Activated T-cell treated with anti-CD3 and anti-CD28 coated beads for 1 hour (primary cell): ENCODE measurements around the gene KRABD2.
"Not testable (repeated sequence)": the region's sequence is repeated elsewhere in the genome, so short reads cannot be mapped to it uniquely, and the experiment has no call there.

Source experiments
- DNase-seq: peaks from one replicate; pipeline ENCODE4 v3.0.0-alpha.2; 2020; ENCODE audit warnings: low read depth

Gene KRABD2

DNA sequence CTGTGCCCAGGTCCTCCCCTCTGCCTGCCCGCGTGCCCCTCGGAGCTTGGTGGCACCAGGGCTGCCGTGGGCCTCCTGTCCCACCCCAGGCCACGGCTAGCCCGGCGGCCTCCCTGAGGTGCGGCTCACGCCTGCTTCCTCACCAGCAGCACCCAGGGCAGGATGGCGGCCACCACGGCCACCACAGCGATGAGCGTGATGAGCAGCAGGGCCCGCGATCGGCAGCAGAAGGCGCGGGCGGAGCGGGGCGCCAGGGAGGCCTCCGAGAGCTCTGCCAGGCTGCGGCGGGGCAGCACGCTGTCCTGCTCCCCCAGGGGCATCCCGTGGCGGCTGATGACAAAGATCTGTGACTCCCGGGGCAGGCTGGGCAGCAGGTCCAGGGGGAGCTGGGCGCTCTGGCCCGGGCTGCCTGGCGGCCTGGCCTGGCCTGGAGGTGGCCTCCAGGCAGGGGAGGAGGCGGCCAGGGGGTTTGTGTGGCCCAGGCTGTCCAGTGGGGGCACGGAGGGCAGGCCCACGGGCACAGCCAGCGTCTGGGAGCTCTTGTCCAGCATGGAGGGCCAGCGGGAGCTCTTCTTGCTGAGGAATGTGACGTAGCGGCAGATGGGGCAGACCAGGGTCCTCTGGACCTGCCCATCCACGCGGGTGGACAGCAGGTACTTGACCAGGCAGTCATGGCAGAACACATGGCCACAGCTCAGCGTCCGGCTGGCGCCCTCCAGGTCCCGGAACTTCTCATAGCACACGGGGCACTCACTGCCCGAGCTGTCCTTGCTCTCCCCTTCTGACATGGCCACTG, 16.4 kb upstream of the KRABD2 start:
- DNase-seq, result no peak

DNA sequence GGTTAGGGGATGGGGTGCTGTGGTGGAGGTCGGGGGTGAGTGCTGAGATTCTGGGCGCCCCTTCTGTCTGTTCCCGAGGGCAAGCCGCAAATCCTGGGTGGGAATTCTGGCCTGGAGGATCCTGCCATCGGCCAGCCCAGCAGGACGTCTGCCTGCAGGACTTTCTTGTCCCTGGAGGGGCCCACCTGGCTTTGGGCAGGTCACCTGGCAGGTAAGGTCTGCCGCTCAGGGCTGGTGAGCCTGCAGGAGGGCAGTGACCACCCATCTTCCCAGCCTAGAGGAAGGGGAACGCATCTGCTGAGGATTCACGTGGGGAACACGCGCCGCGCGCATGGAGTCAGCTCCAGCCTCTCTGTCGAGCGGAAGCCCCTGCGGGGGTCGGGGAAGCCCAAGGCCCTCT, 15.8 kb upstream of the KRABD2 start:
- no peak for DNase-seq

DNA sequence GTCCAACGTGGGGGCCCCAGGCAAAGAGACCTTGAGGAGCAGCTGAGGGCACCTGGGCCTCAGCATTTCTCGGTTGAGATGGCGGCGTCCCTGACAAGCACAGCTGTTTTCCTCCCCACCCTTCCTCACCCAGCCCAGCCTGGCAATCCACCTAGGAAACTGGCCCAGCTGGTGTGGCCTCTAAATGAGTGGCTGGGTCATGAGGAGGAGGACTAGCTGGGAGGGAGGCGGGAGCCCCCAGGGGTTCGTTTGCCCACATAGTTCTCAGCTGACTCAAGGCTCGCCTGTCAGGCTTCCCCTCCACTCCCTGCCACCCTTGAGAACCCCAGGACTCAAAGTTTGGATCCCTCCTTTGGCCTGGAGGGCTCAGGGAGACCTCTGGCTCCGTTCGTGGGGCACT, 15.2 kb upstream of the KRABD2 start:
- DNase-seq, result no peak

DNA sequence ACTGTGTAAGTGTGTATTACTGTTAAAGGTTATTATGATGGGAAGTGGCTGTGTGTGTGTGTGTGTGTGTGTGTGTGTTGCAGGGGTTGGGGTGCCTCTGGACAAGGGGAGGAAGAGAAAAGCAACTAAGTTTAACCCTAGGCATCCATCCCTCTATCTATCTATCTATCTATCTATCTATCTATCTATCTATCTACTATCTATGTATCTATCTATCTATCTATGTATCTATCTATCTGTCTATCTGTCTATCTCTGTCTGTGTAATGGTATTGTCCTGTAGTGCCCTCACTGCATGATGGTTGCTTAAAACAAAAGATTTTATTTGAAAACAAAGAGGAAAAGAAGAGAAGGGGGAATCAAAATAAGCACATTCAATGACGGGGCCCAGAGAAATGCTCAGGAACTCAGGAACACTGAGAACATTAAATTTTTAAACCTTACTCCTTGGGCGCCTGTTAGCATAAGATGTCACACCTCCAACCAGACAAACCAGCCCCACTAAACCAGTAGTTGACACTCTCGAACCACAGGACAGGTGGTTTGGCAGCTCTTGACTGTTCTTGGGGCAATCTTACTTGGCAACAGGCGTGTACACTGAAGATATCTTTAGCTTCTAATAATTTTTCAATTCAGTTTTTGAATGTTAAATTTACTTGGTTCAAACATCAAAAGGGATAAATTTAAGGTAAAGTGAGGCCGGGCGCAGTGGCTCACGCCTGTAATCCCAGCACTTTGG, 11.6 kb upstream of the KRABD2 start:
- DNase-seq, result no peak

DNA sequence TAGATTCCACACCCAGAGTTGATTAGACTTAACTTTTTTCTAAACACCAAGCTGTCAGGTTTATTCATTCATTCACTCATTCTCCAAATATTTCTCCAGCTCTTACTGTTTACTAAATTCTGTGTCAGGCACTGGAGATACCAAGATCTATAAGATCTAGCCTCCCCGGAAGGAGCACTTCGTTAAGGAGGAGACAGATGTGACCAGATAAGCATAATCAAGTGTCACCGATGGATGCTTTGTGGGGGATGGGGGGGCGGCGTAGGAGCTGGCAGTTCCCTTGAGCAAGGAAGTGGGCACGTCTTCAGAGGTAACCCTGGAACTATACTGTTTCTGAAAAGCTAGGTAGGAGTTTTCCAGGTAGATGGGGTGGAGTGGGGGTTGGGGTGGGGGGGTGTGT, 10.3 kb upstream of the KRABD2 start:
- no peak for DNase-seq

DNA sequence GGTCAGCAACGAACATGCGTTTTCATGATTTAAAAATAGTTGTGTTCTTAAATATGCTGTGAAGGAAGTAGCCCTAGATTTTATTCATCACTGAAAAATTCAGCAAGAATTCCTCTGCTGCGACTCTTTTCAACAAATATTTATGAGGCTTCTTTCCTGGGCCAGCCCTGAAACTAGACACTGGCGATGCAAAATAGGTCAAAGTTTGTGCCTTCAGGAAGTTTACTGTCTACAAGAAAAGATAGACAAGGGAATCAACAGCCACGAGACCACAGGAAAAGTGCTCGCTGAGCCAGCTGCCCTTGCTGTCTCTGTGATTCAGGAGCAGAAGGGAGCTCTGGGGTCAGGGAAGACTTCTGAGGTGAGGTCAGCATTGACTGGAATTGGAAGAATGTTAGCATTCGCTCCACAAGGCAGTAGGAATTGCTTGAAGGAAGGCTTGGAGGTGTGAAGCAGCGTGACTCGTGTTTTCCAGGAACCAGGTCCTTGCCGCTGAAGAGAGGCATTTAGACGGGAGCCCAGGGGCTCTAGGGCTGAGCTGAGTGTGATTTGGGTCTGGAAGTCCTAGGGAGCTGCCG, 8.4 kb upstream of the KRABD2 start:
- no peak for DNase-seq

DNA sequence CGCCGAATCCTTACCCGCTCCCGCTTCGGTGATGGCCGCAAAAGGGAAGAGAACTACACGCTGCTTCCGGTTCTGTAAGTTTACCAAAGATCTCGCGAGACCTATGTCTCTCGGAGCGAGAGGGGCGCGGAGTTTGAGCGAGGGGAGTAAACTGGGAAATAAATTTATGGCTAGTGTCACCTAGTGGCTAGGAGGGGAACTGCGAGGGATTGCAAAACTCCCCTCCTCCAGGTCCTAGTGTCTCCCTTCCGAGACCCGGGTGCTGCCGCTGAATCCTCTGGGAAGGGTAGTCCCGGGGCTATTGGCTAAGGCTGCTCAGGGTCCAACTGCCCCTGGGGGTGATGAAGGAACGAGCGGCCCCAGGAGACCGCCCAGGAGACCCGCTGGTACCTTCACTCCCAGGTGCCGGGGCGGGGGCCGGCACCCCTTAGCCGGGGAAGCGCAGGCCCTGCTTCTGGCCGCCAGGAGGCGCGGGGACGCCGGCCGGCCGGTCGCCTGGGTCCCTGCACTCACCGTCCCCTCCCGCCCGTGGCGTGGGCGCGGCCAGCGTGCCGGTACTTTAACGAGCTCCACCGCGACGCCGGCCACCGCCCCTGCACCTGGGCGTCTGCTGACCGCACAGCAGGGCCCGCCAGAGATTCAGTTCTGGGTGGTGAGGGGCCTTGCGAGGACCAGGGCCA, 6.8 kb upstream of the KRABD2 start, which contains the start of gene RPL26:
Gene RPL26 (minus strand): TSS at position 51 of the 680 bp plus-strand sequence. CDS start 883 bp downstream, outside the sequence.
- DNase-seq, result peak; percentile 89

DNA sequence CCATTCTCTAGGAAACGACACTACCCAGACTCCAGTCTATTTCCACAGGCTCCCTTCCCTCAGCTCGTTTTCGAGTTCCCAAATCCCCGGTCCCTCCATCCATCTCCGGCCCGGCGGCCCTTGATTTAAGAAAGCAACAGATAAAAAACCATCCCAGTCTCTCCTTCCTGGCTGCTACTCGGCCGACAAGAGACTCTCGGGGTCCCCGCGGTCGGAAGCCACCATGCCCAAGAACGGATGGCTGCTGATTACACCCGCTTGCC, 6.3 kb upstream of the KRABD2 start:
- no peak for DNase-seq

DNA sequence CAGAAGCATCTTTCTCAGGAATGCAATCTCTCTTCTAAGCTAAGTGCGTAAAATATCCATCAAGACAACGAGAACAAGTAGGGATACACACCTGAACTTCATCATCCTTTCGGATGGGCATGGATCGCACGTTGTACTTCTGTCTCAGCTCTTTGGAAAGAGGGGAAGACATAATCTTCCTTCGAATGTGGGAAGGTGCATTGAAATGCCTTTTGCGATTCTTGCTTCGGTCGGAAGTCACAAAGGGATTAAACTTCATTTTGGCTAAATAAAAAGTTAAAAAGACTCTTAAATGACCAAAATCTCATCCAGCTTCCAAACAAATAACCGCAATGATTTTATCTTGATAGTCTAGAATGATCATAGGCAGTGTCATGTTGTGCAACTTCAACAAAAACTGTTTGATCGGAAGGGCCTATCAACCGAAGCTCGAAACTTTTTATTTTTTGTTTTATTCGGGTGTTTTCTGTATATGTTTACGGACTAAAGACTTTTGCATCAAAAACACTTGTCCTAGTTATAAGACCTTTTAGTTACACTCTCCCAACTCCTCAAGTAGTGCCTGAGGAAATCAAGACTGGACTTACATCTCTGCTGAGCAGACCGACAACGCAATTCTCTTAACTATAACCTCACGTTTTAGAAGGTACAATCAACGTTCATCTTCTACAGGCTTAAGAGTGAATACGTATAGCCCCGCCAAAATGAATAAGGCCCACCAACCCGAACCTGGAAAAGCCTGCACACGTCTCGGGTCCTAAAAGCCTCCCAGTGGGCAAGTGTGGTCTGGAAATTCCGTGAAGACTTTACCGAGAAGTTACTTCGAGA, 5.8 kb upstream of the KRABD2 start:
- no peak for DNase-seq

DNA sequence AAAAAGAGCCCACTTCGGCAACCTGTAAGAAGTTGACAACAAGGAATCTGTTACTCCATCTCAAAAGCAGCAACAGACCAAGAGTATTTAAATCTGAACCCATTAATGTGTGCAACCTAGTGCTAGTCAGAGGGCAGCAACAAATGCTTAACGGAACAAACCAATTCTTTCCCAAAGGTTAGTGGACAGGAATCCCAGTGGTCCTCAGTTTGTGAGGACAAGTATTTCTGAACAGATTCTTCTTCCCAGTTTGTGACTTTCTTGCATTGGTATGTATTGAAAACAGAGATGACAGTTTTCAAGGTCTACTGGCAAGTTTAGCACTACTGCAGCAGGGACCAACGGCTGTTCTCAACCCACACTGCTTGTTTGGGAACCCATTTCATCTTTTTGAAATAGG, 3.5 kb upstream of the KRABD2 start:
- no peak for DNase-seq

DNA sequence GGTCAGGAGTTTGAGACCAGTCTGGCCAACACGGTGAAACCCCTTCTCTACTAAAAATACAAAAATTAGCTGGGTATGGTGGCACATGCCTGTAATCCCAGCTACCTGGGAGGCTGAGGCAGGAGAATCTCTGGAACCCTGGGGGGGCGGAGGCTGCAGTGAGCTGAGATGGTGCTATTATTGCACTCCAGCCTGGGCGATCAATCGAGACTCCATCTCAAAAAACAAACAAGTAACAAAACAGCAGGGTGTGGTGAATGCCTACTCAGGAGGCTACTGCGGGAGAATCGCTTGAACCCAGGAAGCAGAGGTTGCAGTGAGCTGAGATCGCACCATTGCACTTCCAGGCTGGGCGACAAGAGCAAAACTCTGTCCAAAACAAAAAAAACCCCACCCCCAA, 1.6 kb upstream of the KRABD2 start:
- not testable (repeated sequence) for DNase-seq

DNA sequence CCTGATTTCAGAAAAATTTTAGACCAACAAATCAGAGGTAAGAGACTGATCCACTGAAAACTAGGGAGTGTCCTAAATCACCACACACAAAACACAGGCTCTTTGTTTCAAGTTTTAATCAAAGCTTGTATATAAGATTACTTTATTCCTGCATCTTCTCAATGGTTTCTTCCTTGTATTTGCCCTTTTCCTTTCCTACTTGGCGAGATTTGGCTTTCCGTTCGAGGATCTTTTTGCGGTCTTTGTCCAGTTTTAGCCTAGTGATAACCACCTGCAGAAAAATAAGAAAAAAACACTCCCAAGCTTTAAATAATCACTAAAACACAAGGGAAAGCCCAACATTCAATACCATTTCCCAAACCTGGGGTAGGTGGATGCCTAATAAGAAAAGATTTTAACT, 918 bp upstream of the KRABD2 start:
- no peak for DNase-seq

DNA sequence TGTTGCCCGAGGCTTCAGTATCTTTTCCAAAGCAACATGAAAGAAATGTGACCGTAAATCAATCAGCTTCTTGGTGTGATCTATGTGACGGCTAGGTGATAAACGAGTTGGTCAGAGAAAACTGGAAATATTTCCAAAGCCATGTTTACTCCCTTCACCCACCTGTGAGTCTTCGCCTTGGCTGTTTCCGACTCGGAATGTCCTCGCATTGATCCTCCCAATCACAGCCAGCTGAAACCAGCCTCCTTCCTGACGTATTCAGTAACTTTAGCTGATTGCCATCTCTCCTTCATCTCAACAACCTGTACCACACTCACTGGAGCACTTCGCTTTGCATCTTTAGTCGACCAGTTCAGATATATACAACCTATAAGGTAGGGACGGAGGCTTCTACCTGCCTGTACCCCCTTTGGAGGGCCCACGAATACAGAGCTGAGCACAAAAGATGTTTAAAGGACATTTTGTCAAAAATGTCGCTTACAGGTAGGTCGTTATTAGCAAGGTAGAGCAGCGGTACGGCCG, 705 bp downstream of the KRABD2 start:
- DNase-seq, result no peak

DNA sequence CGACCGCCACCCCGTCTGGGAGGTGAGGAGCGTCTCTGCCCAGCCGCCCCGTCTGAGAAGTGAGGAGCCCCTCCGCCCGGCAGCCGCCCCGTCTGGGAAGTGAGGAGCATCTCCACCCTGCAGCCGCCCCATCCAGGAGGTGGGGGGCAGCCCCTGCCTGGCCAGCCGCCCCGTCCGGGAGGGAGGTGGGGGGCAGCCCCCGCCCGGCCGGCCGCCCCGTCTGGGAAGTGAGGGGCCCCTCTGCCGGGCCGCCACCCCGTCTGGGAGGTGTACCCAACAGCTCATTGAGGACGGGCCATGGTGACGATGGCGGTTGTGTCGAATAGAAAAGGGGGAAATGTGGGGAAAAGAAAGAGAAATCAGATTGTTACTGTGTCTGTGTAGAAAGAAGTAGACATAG, 2.6 kb downstream of the KRABD2 start:
- DNase-seq, result not testable (repeated sequence)

DNA sequence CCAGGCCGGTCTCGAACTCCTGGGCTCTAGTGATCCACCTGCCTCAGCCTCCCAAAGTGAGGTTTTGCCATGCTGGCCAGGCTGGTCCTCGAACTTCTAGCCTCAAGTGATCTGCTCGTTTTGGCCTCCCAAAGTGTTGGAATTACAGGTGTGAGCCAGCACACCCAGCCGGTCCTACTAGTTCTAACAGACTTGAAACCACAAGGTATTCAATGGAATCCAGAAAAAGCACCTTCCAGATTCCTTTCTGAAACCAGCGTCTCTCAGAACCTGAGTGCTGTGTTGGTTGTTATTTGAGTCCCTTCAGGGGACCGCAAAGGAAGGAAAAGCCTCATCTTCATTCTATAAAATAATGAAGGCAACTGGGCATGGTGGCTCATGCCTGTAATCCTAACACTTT, 4.1 kb downstream of the KRABD2 start:
- DNase-seq, result no peak

DNA sequence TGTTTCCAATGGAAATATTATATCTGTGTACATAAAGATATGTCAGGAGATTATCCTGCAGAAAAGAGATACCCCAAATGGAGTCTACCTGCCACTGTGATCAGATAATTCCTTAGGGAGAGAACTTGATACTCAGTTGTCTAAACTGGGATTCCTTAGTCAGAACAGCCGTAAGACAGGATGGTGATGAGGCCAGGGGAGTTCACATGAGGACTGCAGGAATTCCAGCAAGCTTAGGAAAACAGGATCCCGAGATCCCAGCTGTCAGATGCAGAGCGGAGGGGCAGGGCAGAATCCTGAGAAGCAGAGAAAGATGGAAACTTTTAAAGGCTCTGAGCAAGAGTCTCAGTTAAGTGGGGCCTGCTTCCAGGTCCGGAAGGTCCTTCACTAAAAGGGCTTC, 4.7 kb downstream of the KRABD2 start:
- DNase-seq, result no peak

DNA sequence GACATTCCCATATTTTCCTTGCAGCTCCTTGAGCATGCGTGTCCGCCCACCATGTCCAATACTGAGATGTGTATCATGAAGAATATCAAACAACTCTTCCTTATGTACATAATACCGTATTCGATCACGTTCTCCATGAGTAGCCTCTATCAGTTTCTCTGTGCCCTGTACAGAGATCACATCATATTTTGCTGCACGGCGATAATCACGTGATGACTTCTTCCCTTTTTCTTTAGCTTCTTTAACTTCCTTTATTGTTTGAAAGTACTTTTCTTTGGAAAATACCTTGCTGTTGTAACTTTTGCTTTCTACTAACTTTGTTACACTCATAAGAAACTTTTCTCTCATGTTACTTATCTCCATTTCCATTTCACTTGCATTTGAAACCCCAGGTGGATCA, 6.6 kb downstream of the KRABD2 start:
- no peak for DNase-seq

DNA sequence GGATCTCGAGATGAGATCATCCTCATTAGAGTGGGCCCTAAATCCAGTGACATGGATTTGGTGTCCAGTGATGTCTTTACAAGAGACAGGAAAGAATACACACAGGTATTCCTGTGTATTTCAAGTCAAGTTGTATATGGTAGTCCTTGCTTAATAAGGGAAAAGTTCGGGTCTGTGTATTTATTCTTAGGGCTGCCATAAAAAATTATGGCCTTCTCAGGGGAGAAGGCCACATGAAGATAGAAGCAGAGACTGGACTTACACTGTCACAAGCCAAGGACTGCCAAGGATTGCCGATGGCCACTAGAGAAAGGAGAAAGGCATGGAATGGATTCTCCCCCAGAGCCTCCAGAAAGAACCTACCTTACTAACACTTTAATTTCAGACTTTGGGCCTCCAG, 8.3 kb downstream of the KRABD2 start:
- no peak for DNase-seq

DNA sequence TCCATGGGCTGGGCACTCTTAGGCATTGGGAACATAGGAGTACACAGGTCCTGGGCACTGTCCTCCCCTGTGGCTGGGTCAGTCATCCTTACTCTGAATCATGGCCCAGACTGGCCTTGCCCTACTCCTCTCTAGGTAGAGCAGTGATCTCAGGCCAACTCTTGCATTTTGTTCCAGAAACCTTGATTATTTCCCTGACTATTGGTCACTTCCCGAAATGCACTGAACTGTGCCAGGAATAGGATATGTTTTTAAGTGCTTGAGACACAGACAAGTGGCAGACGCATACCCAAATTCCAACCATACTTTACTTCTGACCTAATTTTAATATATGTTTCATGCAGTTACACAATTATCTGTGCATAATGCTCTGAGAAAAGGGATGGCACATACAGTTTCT, 10.3 kb downstream of the KRABD2 start:
- no peak for DNase-seq

DNA sequence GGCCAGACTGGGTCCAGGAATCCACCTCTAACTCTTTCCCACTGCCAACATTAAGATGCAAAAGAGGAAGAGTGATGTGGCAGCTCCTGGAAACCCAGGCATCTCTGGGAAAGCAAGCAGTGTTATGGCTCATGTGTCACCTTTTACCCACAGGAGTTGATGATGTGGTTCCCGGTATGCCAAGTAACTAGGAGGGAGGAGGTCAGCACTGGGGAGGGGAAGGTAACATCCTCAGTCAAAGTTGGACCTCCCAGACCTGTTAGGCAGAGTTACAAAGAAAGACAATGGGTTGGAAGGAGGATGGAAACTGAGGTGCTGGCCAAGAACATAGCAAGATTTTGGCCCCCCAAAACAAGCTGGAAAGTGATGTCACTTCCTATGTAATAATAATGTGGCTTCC, 11.4 kb downstream of the KRABD2 start:
- no peak for DNase-seq

DNA sequence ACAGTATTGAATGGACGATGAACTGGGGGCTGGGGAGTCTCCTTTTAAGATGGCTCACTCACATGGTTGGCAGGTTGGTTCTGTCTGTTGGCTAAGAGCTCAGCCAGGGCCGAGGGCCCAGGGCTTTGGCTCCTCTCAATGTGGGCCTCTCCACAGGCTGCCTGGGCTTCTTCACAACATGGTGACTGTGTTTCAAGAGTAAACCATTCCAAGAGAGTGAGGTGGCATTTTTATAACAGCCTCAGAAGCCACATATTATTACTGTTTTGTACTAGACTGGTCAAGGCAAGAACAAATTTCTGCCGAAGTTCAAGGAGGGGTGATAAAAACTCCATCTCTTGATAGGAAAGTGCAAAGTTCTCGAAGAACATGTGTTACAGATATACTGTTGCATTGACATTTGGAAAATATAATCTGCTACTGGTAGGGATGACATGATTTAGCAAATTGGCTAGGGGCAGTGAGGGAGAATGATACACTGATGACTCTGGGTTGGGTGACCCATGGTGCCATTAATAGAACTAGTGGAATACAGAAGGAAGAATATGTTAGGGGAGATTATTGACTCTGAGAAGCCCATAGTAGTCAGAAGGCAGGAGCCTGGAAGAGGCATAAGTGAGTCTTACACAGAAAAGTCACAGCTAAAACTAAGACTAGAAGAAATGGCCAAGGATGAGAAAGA, 13.7 kb downstream of the KRABD2 start:
- no peak for DNase-seq
